GM12891 (cell line): ENCODE data around the gene ALDOA.
A peak's percentile ranks its signal among the peaks of the same experiment; 100 is the strongest.

Experiments
- DNase-seq: peaks from one replicate; pipeline ENCODE4 v3.0.0; 2011; ENCODE audit warnings: low spot score; ENCODE audit not compliant: insufficient read length
- FAIRE-seq: peaks from 2 replicates; lab custom pipeline; 2011; peaks lifted over from hg19 to GRCh38; lab: Jason Lieb, UNC
- PAX5 ChIP-seq: IDR thresholded peaks from 2 replicates; pipeline ENCODE4 v1.6.1; 2011; ENCODE audit warnings: low read length, moderate library complexity, mild to moderate bottlenecking; ENCODE audit not compliant: insufficient read depth, severe bottlenecking
- POLR2A ChIP-seq: IDR thresholded peaks from 2 replicates; pipeline ENCODE4 v1.6.1; 2011; ENCODE audit warnings: low read depth, low read length, control low read depth
- POLR2AphosphoS5 ChIP-seq: IDR thresholded peaks from 2 replicates; pipeline ENCODE4 v1.6.1; 2011; ENCODE audit warnings: low read depth, low read length, control low read depth
- POU2F2 ChIP-seq: IDR thresholded peaks from 2 replicates; pipeline ENCODE4 v1.6.1; 2011; ENCODE audit warnings: low read depth, mild to moderate bottlenecking, control low read depth, low read length, moderate library complexity
- SPI1 ChIP-seq: IDR thresholded peaks from 2 replicates; pipeline ENCODE4 v1.6.1; 2011; ENCODE audit warnings: low read depth, low read length, control low read depth
- TAF1 ChIP-seq: IDR thresholded peaks from 2 replicates; pipeline ENCODE4 v1.6.1; 2011; ENCODE audit warnings: low read depth, low read length, control low read depth

The ALDOA gene

DNA sequence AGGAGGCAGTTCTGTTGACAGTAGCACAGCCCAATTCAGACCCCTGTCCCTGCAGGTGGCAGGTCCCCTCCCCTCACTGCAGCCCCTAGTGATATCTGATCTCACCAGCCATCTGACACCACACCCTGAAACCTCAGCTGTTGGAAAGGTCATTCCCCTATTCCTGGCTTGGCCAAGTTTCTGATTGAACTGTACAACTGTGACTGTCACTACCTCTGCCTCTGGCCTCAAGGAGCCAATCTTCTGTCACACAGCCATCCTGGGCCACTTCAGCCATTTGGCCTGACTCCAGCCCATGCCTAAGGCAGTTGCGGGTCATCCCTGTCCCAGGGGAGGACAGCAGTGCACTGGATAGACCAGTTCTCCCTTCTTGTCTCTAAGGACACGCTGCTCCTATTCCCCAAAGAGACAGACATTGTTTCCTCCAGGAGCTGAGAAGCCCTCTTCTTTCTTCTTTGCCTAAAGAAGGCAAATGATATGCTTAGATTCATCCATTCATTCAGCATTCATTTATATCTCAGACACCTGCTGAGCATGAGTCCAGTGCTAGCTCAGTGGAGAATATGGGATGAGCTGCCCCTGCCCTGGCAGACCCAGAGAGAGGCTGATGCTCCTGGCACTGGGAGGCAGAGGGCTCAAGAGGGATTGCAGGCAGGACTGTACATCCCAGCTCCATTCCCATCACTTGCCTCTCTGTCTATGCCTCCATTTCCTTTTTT, 4.6 kb upstream of the ALDOA start:
- FAIRE-seq (no peak), DNase-seq (no peak)
- TF ChIP-seq SPI1 (no peak), POLR2AphosphoS5 (no peak), POU2F2 (no peak), TAF1 (no peak), POLR2A (no peak), PAX5 (no peak)

- no peak for FAIRE-seq
- TF ChIP-seq POU2F2 (no peak), POLR2A (no peak), PAX5 (no peak), POLR2AphosphoS5 (no peak), SPI1 (no peak), TAF1 (no peak)
- no peak for DNase-seq
Observed at GRCh38 chr16:30063278-30063892, 2.2 kb upstream of the ALDOA start.

- peak; percentile 72 for FAIRE-seq
- TF ChIP-seq TAF1 = no peak
- TF ChIP-seq POLR2A = peak; percentile 30
- no peak for TF ChIP-seq POLR2AphosphoS5
- TF ChIP-seq POU2F2 = no peak
- TF ChIP-seq SPI1 = no peak
- DNase-seq = peak; percentile 70
Observed at GRCh38 chr16:30063893-30064728, 1.4 kb upstream of the ALDOA start.

DNA sequence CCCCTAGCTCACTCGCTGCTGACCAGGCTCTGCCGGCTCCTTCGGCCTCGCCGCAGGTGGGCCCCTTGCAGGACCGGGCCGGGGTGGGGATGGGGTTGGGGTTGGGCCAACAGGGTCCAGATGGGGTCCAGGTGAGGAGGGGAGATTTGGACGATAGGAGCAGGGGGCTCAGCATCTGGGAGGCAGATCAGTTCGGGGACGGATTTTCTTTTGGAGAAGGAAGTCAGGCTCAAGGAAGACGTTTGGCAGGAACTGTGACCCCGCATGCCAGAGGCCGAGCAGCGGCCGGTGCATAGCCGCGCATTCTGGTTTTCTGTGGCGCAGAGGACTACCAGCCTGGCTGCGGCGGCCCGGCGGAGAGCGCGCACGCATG, 845 bp upstream of the ALDOA start:
- no peak for DNase-seq
- TF ChIP-seq POLR2A (no peak), PAX5 (no peak), TAF1 (peak; percentile 46; the same call in 1 of the 2 replicates), POLR2AphosphoS5 (no peak)
- FAIRE-seq = no peak

GRCh38 chr16:30065943-30066760, 592 bp downstream of the ALDOA start:
- TF ChIP-seq TAF1 = no peak
- TF ChIP-seq POU2F2 = no peak
- no peak for TF ChIP-seq PAX5
- TF ChIP-seq POLR2A = no peak
- no peak for TF ChIP-seq SPI1
- TF ChIP-seq POLR2AphosphoS5 = no peak
- FAIRE-seq (no peak), DNase-seq (no peak)

GRCh38 chr16:30066761-30067583, 1.4 kb downstream of the ALDOA start:
- TF ChIP-seq POLR2A = no peak
- DNase-seq (no peak), FAIRE-seq (no peak)

DNA sequence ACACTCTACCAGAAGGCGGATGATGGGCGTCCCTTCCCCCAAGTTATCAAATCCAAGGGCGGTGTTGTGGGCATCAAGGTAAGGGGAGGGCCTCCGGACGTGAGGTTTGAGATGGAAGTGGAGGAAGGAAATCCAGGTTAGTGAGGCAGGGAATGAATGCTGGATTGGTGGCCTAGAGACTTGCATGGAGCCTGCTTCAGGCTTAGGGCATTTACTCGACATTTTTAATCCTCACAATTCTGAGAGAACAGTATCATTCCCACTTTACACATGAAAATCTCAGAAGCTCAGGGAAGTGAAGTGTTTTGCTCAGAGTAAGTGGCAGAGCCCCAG, 2.0 kb downstream of the ALDOA start:
- FAIRE-seq (no peak), DNase-seq (no peak)
- TF ChIP-seq PAX5 (no peak), POLR2AphosphoS5 (no peak), POU2F2 (no peak), SPI1 (no peak), POLR2A (no peak), TAF1 (no peak)

DNA sequence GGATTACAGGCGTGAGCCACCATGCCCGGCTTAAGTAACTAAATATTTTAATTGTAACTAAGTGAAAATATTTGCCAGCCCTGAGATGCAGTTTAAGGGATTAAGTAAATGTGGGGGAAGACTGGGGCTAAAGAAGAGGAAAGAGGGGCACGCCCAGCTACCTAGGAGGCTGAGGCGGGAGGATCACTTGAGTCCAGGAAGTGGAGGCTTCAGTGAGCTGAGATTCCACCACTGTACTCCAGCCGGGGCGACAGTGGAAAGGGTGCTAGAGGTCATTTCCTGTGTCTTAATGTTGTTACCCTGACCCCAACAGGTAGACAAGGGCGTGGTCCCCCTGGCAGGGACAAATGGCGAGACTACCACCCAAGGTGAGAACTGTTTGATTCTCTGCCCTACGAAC, 2.8 kb downstream of the ALDOA start:
- TF ChIP-seq POLR2A = no peak
- TF ChIP-seq POLR2AphosphoS5 = no peak
- FAIRE-seq = no peak
- no peak for DNase-seq
